GM19238 (cell line): ENCODE results near the gene PI16.

Experiments used
- DNase-seq: peaks from one replicate; pipeline ENCODE4 v3.0.0; 2011; ENCODE audit warnings: low spot score; ENCODE audit not compliant: insufficient read length

Gene PI16

DNA sequence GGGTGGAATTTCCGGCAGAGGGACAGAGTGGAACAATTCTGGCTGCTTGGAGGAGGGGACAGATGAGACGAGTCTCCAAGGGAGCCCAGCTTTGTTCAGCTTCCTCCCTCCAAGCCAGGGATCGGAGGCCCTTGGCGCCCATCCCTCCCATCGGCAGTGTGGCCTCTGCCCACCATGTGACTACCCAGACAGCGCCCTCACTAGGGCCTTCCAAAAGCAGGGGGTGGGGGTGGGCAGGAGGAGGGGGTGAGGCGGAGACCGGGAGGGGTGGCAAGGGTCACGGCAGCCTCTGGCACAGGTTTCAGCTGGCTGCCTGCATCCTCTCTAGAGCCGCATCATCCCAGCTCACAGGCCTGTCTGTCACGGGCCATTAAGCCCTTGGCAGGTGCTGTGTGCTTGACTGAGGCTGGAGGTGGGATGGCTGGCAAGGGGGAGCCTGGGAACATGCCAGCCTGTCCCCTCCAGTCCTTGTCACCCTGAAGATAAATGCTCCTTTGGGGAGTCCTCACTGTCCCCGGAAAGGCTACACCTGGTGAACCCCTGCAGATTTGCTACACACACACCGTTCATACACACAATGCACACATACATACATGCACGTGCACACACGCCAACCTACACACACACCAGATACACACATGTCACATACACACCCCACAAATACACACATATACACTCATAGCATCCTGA is 44.7 kb downstream of the PI16 start:
- DNase-seq, result no peak

DNA sequence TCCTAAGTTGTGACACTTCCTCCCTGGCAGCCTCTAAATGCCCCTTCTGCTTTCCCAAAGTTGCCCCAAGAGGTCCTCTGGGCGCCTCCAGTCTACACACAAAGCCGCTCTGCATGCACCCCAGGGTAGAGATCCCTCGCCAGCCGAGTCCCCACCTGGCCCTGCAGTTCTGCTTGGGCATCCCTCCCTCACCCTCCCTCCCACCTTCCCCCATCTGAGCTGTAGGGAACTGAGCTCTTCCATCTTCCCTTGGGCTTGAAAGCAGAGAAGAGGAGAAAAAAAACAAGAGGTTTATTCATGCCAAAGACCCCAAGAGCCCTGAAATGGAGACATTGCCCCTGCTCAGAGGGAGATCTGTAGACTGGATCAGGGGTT is 45.2 kb downstream of the PI16 start:
- DNase-seq, result no peak

DNA sequence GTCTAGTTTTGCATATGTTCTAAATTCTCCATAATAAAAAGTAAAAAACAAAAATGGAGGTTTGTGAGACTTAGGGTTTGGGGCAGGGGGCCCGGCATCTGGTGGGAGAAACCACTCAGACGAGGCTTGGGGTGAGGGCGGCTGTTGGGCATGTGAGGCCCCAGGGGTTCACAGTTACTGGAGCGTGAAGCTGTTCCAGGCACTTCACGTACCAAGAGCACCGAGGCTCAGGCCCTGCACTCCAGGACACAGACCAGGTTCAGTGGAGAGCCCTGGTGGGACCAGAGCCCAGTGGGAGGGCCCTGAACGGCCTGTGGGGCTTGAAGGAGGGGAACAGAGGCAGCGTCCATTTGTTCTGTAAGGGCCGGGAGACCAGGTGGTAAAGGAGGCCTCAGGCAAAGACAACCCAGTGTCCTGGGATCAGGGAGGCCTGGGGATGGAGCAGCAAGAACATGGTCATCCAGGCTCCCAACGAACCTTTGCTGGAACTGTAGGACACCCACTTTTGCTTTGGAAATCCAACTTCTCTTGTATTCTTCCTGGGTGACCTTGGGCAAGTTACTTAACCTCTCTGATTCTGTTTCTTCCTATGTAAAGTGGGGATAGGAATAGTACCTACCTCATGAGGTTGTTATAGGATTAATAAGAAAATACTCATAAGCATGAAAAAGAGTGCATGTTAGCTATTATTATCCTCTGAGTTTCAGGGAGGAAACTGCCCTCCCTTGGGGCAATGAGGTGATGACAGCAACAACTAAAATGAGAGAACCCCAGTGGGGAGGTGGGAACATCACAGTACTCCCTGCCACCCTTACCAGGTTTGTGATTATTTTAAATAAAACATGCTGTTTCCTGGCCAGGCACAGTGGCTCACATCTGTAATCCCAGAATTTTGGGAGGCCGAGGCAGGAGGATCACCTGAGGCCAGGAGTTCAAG is 49.8 kb downstream of the PI16 start:
- DNase-seq, result peak; percentile 63

DNA sequence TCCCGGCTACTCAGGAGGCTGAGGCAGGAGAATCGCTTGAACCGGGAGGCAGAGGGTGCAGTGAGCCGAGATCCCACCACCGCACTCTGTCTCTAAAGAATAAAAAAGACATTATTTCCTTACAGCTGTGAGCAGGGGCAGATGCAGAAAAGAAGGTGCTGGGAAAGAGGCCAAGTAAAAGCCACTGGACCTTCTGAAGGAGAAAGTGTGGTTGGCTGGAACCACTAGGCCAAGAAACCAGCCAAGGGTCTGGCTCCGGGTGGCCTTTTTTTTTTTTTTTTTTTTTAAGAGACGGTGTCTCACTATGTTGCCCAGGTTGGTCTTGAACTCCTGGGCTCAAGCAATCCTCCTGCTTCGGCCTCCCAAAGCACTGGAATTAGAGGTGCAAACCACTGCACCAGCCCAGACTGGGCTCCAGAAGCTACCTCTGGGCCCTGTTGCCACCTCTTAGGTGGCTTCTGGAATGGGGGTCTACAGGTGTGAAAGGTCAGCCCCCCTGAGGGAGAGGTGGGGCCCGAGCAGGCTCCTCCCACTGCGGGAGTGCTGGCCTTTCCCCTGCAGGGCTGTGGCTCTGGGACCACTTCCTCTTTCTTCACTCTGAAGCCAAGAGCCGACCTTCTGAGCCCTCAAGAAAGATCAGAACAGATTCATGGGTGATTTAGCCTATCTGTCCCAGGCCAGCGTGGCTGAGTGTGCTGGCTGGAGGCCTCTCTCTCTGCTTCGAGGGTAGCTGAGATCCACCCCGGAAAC is 50.7 kb downstream of the PI16 start, which contains the start of gene FGD2:
TSS of gene FGD2 (plus strand) at position 595 of the 750 bp plus-strand sequence. CDS start 163 bp downstream, outside the sequence.
- peak; percentile 93 for DNase-seq

DNA sequence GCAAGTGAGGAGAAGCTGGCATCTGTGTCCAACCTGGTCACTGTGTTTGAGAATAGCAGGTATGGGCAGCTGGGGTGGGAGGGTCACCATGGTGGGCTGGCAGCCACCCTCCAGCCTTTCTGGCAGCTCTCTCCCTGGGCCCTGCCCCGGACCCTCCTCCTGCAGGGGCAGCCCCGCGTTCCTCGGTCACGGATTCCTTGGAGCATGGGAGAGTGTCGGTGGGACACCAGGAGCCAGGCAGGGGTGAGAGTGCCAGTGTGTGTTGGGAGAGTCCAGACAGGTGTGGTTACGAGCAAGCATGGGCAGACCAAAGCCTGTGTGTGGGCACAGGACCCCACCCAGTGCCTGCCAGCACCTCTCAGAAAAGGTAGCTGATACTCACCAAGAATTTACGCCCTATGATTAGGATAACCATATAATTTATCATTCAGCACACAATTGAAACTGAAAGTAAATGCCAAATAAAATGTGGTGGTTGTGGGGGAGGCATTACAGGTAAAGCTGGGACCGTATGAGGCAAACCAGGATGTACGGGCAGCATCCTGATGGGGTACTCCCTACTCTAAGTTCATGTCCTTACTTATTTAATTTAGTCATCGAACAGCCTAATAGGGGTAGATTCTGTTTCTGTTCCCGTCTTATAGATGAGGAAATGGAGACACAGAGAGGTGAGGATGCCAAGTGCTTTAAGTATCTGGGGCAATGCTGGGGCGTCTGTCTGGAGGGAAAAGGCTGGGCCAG is 51.5 kb downstream of the PI16 start:
- no peak for DNase-seq

DNA sequence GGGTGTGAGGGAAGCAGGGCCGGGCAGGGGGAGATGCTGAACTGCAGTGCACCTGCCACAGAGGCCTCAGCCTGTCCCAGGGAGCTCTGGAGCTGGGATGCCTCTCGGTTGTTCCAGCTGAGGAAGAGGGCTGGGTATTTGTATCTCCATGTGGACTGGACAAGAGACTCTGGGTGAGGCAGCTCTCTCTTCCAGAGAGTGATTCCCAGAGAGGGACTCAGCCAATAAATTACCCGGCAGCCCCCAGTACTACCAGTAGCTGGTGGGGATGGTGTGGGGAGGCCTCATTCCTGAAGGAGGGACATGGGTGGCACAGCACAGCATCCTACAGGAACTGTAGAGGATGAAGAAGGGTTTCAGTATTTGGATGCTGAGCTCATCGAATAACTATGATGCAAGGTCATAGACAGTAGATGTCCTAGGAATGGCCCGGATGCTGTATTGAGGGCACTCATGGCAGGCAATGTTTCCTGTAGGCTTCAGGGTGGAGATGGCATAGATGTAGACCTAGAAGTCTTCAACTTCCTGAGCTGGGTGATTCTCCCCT is 52.3 kb downstream of the PI16 start:
- no peak for DNase-seq

DNA sequence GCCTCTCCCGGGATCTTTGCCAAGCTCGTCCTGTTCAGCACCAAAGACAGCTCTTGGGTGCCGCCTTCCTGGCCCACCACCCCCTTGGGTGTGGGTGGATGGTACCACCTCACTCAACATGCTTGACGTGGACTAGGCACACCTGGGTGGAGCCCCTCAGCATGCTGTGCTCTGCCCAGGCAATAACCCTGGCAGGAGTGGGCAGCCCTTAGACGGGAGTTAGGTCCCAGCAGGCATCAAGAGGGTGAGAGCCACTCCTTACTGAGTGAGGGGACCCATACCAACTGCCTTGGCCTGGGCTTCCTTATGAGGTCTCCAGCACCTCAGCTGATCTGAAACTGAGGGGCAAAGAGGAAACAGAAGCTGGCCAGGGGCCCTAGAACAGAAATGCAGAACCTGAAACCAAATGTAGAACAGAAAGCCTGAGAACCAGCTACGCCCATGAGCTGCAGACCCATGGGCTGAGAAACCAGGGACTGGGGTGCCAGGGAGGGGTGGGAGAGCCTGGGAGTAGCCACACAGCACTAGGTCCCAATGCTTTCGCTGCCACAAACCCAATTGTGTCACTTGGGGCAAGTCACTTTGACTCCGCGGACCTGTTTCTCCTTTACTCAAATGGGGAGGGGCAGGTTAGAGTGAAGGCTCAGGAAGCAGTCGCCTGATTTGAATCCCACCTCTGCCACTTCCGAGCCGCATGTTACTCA is 53.0 kb downstream of the PI16 start:
- no peak for DNase-seq

DNA sequence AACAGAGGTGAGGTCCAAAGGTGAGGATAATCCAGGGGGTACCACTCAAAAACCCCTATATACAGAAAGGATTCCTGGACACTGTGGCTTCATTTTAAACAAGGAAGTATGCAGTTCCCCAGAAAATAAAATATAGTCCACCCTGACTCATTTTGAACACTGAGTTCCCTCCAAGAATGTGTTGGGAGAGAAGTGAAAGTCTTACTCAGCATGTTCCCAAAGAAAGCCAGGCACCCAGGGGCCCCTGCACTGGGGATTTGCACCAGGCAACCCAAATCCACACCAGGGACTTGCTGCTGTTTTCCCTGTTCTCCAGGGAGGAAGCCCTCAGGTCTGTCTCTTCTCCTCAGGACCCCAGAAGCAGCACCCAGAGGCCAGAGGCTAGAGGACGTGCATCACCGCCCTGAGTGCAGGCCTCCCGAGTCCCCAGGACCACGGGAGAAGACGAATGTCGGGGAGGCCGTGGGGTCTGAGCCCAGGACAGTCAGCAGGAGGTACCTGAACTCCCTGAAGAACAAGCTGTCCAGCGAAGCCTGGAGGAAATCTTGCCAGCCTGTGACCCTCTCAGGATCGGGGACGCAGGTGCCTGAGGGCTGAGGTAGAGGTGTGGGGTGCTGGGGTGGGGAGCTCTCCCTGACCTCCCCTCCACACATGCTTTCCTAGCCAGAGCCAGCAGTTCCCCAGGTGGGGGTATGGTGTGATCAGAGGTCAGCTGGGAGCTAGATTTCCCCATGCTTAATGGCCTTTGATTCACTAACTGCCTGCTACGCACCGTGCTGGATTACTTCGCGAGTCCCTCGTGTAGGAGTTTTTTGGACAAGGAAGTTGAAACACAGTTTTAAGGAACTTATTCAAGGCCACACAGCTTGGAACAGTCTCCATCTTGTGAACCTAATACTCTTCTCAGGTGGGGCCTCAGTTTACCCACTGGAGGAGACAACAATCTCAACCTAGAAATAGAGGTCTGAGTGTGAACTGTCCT is 54.2 kb downstream of the PI16 start:
- DNase-seq, result no peak

DNA sequence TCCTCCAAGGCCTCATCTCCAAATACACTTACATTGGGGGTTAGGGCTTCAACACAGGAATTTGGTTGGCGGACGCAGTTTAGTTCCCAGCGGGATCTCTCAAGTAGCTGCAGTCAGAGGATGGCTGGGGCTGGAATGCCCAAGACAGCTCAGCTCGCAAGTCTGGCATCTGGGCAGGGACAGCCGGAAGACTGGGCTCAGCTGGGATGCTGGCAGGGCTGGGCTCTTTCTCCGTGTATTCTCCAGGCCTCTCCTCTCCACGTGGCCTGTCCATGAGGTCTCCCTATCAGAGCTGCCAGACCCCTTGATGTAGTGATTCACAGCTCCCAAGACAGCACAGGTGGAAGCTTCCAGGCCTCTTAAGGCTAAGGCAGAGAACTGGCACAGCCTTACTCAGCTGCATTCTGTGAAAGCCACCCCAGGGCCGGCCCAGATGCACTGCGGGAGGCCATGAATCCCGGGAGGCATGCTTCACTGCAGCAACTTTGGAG is 55.9 kb downstream of the PI16 start:
- no peak for DNase-seq

DNA sequence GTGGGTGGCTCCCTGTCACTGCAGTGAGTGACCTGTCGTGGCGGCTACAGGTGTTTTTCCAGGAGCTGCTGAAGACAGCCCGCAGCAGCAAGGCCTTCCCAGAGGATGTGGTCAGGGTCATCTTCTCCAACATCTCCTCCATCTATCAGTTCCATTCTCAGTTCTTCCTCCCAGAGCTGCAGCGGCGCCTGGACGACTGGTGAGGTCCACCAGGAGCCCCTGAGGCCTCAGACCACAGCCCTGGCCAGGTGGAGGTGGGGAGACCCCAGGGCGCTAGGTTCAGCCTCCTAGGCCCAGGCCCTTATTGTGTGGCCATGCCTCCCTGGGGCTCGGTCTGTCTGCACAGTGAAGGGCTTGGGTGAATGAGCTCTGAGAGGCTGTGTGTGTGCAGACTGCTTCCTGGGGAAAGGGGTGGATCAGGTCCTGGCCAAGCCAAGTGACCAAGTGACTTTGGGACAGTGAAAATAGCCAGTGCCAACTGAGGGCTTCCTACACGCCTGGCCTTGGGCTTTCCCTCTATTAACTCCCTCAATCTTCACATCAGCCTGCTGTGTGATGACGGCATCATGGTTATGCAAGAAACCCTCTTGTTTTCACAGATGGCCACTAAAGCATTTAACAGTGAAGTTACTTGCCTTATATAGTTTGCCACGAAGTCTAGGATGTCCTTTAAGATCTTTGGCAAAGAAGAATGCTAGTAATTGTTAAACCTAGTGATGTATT is 57.3 kb downstream of the PI16 start:
- DNase-seq, result no peak

DNA sequence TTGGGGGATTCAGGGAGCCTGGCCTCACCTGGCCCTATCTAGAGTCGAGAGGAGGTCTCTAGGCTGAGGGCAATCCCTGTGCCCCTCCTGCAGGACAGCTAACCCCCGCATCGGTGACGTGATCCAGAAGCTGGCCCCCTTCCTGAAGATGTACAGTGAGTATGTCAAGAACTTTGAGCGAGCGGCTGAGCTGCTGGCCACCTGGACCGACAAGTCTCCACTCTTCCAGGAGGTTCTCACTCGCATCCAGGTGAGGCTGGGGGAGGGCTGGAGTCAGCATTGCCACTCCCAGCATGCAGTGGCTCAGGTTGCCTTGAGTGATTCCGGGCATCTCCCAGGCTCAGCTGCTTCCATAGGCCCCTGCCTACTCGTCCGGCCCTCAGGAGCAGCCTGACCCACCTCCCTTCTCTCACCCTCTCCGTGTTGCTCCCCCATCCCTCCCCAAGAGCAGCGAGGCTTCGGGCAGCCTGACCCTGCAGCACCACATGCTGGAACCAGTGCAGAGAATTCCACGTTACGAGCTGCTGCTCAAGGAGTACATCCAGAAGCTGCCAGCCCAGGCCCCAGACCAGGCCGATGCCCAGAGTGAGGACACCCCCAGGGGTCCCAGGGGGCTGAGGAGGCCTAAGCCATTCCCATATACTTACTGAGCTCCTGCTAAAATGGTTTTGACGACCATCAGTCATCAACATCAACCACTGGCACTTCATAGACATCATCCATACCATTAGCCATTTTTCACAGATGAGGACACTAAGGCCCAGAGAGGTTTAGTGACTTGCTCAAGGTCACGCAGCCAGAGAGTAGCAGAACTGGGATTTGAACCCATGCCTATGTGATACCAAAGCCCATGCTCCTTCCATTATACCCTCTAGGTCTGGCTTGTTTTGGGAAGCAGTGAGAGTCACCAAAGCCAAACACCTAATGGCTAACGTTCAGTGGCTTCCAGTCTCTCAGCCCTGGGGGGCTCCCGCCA is 59.3 kb downstream of the PI16 start:
- no peak for DNase-seq
